ENCODE measurements around the gene BCKDHB. TPM values are rescaled to one million over a fixed set of nuclear protein-coding genes. Genes with fewer than 3 reads are reported as not detected.

Gene BCKDHB
- total and polyA plus RNA-seq, 2 donors (not counting 1 experiment from before 2014, with no cell fraction given) = 9.6 to 20.1 TPM

DNA sequence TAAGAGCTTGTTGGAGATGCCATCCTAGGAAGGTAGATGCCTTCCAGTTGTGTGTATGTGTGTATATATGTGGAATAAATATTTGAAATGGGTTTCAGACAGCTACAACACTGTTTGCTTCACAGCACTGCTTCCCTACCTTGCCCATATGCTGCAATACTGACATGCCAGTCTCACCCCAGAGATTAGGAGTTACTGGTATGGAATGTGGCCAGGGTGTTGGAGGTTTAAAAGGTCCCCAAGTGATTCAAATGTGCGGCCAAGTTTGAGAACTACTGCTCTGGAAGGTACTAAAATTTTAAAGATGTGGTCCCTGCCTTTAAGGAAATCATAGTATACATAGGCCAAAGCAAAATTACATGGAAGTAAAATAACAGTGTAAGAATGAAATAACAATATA is 39.5 kb downstream of the BCKDHB start:
- no peaks in the 10 kb centered on the region for H3K4me1 ChIP-seq (ENCODE audit: control insufficient read depth in 2 of 2, insufficient read depth in 2 of 2, low read length in 2 of 2)
- no peak overlapping the region for H3K27ac ChIP-seq (ENCODE audit: low read length in 2 of 2)
- no peak overlapping the region for H3K4me3 Mint-ChIP-seq
- intact Hi-C loops (cut with micrococcal nuclease) = no loop called here
- no CpG with 5 or more reads among the region's 1 CpG for WGBS (ENCODE audit: insufficient coverage)
- POLR2A ChIA-PET = no interaction called here
- H4K20me1 ChIP-seq (ENCODE audit: control insufficient read depth, insufficient read depth, low read length, poor library complexity, severe bottlenecking) = no peaks in the 10 kb centered on the region
- H3K9ac ChIP-seq (ENCODE audit: low read length) = no peak overlapping the region
- H3K9me3 ChIP-seq (ENCODE audit: control extremely low read depth in 1 of 3, control insufficient read depth in 2 of 3, insufficient read depth in 1 of 3, low read length in 2 of 3) = no peaks in the 10 kb centered on the region
- H3K27me3 Mint-ChIP-seq = no peaks in the 10 kb centered on the region
- TF ChIP-seq CTCF (IDR thresholded peaks at IDR 0.05) (no peak), EZH2 (IDR thresholded peaks at IDR 0.05; ENCODE audit: borderline replicate concordance, insufficient read depth, low read depth, low read length, poor library complexity, severe bottlenecking) (no peak)
- CTCF ChIA-PET = no interaction called here
- no peaks in the 10 kb centered on the region for H3K9me3 Mint-ChIP-seq (ENCODE audit: insufficient read depth)
- DNase-seq = no peak
- H3K27ac Mint-ChIP-seq = no peak overlapping the region
- no peaks in the 10 kb centered on the region for H3K27me3 ChIP-seq (replicated peaks in 1 of 4; ENCODE audit: control extremely low read depth in 1 of 4, control insufficient read depth in 3 of 4, insufficient read depth in 4 of 4, low read length in 3 of 4)
- H3K4me1 Mint-ChIP-seq = no peaks in the 10 kb centered on the region
- H2AFZ ChIP-seq (ENCODE audit: insufficient read depth, low read depth, low read length, poor library complexity, severe bottlenecking) = no peak overlapping the region
- H3K4me3 ChIP-seq (ENCODE audit: control extremely low read depth in 1 of 5, extremely low read depth in 1 of 5, insufficient read depth in 1 of 5, low read depth in 2 of 5, low read length in 4 of 5) = no peak overlapping the region
- H3K4me2 ChIP-seq (replicated peaks; ENCODE audit: low read depth, low read length, poor library complexity, severe bottlenecking) = no peak overlapping the region
- ATAC-seq (ENCODE audit: low read depth) = no peak
- H3K79me2 ChIP-seq (ENCODE audit: control insufficient read depth, insufficient read depth, low read length) = no peaks in the 10 kb centered on the region
- peaks cover 3% of the 10 kb centered on the region in 2 experiments for H3K36me3 ChIP-seq (replicated peaks in 1 of 2; ENCODE audit: control extremely low read depth in 1 of 2, control insufficient read depth in 1 of 2, extremely low read depth in 1 of 2, insufficient read depth in 2 of 2, low read length in 1 of 2)

DNA sequence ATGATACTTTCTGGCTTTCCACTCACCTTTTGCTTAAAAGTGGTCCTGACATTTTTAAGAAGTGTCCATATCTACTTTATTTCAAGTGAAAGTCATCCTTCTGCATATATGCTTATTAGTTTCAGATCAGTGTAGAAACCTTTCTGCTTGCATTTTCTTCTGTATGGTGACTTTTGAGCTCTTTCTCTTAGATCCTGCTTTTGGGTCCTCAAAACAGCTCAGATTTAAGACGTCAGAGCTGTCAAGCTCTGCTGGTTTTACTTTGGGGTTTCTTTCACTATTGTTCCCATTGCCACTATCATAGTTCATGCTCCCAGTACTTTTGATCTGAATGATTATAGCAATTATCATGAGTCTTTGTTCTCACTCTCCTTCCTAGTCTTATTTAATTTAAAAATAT is 41.7 kb downstream of the BCKDHB start:
- WGBS (ENCODE audit: insufficient coverage) = no CpG with 5 or more reads among the region's 1 CpG

More for the DNA sequence above, 41.7 kb downstream of the BCKDHB start:
- Histone ChIP-seq H3K4me3 (ENCODE audit: control extremely low read depth in 1 of 5, extremely low read depth in 1 of 5, insufficient read depth in 1 of 5, low read depth in 2 of 5, low read length in 4 of 5) (no peak overlapping the region), H3K9ac (ENCODE audit: low read length) (no peak overlapping the region), H3K4me1 (ENCODE audit: control insufficient read depth in 2 of 2, insufficient read depth in 2 of 2, low read length in 2 of 2) (no peaks in the 10 kb centered on the region), H3K36me3 (replicated peaks in 1 of 2; ENCODE audit: control extremely low read depth in 1 of 2, control insufficient read depth in 1 of 2, extremely low read depth in 1 of 2, insufficient read depth in 2 of 2, low read length in 1 of 2) (peaks cover 3% of the 10 kb centered on the region in 2 experiments), H4K20me1 (ENCODE audit: control insufficient read depth, insufficient read depth, low read length, poor library complexity, severe bottlenecking) (no peaks in the 10 kb centered on the region), H2AFZ (ENCODE audit: insufficient read depth, low read depth, low read length, poor library complexity, severe bottlenecking) (no peak overlapping the region), H3K4me2 (replicated peaks; ENCODE audit: low read depth, low read length, poor library complexity, severe bottlenecking) (no peak overlapping the region), H3K79me2 (ENCODE audit: control insufficient read depth, insufficient read depth, low read length) (no peaks in the 10 kb centered on the region), H3K27me3 (replicated peaks in 1 of 4; ENCODE audit: control extremely low read depth in 1 of 4, control insufficient read depth in 3 of 4, insufficient read depth in 4 of 4, low read length in 3 of 4) (no peaks in the 10 kb centered on the region), H3K27ac (ENCODE audit: low read length in 2 of 2) (no peak overlapping the region), H3K9me3 (ENCODE audit: control extremely low read depth in 1 of 3, control insufficient read depth in 2 of 3, insufficient read depth in 1 of 3, low read length in 2 of 3) (no peaks in the 10 kb centered on the region)
- no peak for TF ChIP-seq CTCF (IDR thresholded peaks at IDR 0.05)
- TF ChIP-seq EZH2 (IDR thresholded peaks at IDR 0.05; ENCODE audit: borderline replicate concordance, insufficient read depth, low read depth, low read length, poor library complexity, severe bottlenecking) = no peak
- Mint-ChIP-seq H3K9me3 (ENCODE audit: insufficient read depth) (no peaks in the 10 kb centered on the region), H3K27me3 (no peaks in the 10 kb centered on the region), H3K4me3 (no peak overlapping the region), H3K27ac (no peak overlapping the region), H3K4me1 (no peaks in the 10 kb centered on the region)
- intact Hi-C loops (cut with micrococcal nuclease) = no loop called here
- ATAC-seq (ENCODE audit: low read depth) = no peak
- POLR2A ChIA-PET = no interaction called here
- no peak for DNase-seq
- CTCF ChIA-PET = no interaction called here

All from B cell (primary cell).